Measurements from ENCODE around the gene TRABD2B.

GRCh38 chr1:47713333-47713953, 283.7 kb downstream of the TRABD2B start:
- TF ChIP-seq ZNF426 (tag by site-specific recombination; IDR thresholded peaks at IDR 0.05) (no peak), CTCF (tag by site-specific recombination; IDR thresholded peaks at IDR 0.05) (no peak), ZNF18 (tag by site-specific recombination; IDR thresholded peaks at IDR 0.05) (no peak), ZNF626 (tag by site-specific recombination; IDR thresholded peaks at IDR 0.05) (no peak), ZSCAN30 (tag by site-specific recombination; IDR thresholded peaks at IDR 0.05) (no peak), BCL6B (tag by site-specific recombination; IDR thresholded peaks at IDR 0.05) (no peak), SETDB1 (IDR thresholded peaks at IDR 0.05; ENCODE audit: insufficient read length, low read length) (no peak), SP3 (tag by site-specific recombination; IDR thresholded peaks at IDR 0.05) (no peak), REPIN1 (tag by site-specific recombination; IDR thresholded peaks at IDR 0.05; ENCODE audit: low read depth) (no peak), ZNF416 (tag by site-specific recombination; IDR thresholded peaks at IDR 0.05) (no peak), YY1 (tag by site-specific recombination; IDR thresholded peaks at IDR 0.05) (no peak), ZBTB21 (tag by site-specific recombination; IDR thresholded peaks at IDR 0.05) (no peak)
